Activated CD8-positive, alpha-beta memory T cell treated with anti-CD3 and anti-CD28 coated beads for 48 hours (primary cell): ENCODE measurements around the gene TSPAN8.
"Not testable (repeated sequence)": the region's sequence is repeated elsewhere in the genome, so short reads cannot be mapped to it uniquely, and the experiment has no call there.

ENCODE experiments used
- DNase-seq, 3 experiments: peaks; one replicate each; pipeline ENCODE4 v3.0.0-alpha.2; 2020; ENCODE audit warnings: low read depth in 2 of 3, low spot score in 2 of 3

Gene TSPAN8

GRCh38 chr12:71164568-71165197, 6.9 kb upstream of the TSPAN8 start:
- no peak for DNase-seq

GRCh38 chr12:71164166-71164565, 6.4 kb upstream of the TSPAN8 start:
- no peak for DNase-seq

- DNase-seq, result no peak
These were observed 5.3 kb upstream of the TSPAN8 start for GRCh38 chr12:71162832-71163763.

- DNase-seq, result no peak
These were observed 3.8 kb upstream of the TSPAN8 start for GRCh38 chr12:71161591-71161990.

- DNase-seq, result no peak
These were observed 2.8 kb upstream of the TSPAN8 start for GRCh38 chr12:71160585-71160984.

GRCh38 chr12:71159878-71160277, 2.1 kb upstream of the TSPAN8 start:
- no peak for DNase-seq

DNA sequence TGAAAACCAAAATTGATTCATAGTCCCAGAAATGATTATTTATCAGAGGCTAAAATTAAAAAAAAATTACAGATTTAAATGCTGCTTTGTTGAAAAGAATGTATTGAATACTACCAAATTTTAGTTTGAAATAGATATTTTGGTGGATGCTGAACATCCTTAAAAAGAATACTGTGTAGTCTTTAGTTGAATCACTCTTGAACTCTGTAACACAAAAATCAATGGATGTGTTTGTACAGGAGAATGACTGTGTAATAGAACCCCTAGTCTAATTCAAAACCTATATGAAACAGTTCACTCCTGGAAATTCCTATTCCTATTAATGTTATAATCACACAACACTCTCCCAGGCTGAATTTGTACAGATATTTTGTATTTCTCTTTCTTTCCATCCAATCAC, 1.5 kb upstream of the TSPAN8 start:
- DNase-seq, result no peak

GRCh38 chr12:71158361-71158882, 623 bp upstream of the TSPAN8 start:
- no peak for DNase-seq

- no peak for DNase-seq
These were observed 2.6 kb downstream of the TSPAN8 start for GRCh38 chr12:71155225-71155624.

DNA sequence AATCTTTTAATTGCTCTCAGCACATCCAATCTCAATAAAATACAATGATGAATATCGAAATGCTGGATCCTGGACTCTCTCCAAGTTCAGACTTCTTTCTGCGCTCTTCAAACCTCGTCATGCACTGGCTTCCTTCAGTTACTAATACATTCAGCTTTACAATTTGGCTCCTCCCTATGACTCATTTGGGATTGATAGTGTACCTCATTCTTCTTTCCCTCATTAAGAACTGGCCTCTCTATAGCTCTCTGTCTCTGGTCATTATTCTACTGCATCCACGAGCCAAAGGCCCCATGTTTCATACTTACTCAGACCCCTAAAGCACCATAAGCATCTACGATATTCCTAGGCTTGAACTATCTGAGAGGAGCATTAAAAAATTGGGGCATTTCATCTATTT, 4.9 kb downstream of the TSPAN8 start:
- DNase-seq, result no peak

- DNase-seq, result not testable (repeated sequence)
These were observed 7.8 kb downstream of the TSPAN8 start for GRCh38 chr12:71150041-71150440.

GRCh38 chr12:71144682-71145081, 13.1 kb downstream of the TSPAN8 start:
- DNase-seq, result no peak

DNA sequence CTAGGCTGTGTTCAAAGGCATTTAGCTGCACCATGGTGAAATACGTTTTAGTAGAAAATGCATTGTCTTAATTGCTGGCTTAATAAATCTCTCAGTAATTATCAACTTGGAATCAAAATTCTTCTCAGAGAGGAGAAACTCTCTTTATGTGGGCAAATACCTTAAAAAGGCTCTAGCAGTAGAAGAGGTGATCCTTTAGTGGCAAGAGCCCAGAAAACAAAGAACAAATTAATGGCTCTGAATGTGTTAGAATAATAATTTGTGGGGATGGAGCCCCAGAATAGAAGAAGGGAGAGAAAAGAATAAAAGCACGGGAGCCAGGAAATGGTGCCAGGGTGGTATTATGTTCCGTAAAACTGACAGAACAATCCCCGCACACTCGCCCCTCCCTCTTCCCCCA, 14.8 kb downstream of the TSPAN8 start:
- DNase-seq, result no peak

GRCh38 chr12:71142016-71142415, 15.8 kb downstream of the TSPAN8 start:
- no peak for DNase-seq

GRCh38 chr12:71141378-71141926, 16.3 kb downstream of the TSPAN8 start:
- no peak for DNase-seq

DNA sequence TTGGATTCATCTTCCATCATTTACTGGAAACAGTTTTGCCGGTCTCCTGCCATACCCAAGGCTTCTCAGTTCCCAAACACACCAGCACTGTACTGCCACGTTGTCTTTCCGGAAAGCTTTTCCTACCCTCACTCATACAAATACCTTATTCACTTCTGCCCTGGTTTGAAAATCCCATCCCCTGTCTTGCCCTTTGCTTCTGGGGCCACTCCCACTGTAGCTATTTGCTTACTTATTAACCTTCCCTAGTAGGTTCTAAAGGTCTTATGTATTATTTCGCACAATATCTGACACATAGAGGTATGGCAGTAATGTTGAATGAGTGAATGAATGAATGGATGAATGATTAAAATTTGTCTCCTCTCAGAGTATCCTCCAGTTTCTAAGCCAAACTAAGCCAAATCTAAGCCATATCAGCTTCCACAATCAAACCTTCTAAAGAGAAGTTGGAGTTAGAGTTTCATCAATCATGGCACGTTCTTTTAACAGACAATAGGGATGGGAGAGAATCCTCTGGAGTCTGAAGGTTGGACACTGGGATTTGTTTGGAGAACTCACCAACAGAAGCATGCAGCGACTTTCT, 18.6 kb downstream of the TSPAN8 start:
- DNase-seq, result no peak

- no peak for DNase-seq
These were observed 19.8 kb downstream of the TSPAN8 start for GRCh38 chr12:71138011-71138410.

DNA sequence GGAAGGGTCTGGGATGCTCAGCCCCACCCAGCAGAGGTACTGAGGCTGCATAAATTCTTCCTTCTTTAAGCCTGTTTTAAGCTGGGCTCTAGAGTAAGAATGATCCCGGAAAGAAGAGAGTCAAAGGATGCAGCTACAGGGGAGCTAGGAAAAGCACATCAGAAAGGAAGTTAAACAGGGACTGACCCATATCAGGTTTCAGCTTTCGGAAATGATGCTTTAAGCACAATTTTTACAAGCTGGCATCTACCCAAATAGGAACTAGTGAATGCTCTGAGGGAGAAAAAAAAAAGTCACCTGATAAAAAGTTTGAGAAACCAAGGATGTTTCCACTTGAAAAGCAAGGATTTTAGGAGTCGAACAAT, 22.0 kb downstream of the TSPAN8 start:
- no peak for DNase-seq

DNA sequence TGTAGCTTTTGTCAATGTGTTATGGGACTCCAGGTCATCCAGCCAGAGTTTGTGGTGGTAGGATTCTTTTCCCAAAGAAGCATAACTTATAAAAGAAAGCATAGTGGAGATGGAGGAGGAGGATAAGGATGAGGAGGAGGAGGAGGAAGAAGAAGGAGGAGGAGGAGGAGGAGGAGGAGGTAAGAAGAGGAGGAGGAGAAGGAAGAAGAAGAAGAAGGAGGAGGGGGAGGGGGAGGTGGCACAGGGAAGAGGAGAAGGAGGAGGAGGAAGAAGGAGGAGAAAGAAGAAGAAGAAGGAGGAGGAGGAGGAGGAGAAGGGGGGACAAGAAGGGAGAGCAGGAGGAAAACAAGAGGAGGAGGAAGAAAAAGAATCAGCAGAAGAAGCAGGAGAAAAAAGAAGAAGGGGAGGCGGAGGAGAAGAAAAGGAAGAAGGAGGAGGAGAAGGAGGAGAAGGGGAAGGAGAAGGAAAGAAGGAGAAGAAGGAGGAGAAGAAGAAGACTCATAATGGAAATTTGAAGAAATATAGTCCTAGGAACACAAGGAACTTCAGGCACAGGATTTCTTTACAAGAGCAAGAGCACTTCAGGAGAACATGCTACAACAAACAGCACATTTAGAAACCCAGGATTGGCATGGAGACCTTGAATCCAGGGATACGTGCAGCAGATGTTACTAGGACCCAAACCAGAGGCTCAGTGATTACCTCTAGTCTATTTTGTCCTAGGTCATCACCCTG, 22.6 kb downstream of the TSPAN8 start:
- no peak for DNase-seq

GRCh38 chr12:71134405-71134804, 23.4 kb downstream of the TSPAN8 start:
- no peak for DNase-seq

- no peak for DNase-seq
These were observed 27.2 kb downstream of the TSPAN8 start for GRCh38 chr12:71130521-71131069.
